ENCODE data around the gene DDX10. TPM values are rescaled to one million over a fixed set of nuclear protein-coding genes. Genes with fewer than 3 reads are reported as not detected.

Gene DDX10
- total and polyA plus RNA-seq, 2 experiments from 2014 or later, result 32.4 to 37.8 TPM

GRCh38 chr11:108628812-108629211 lies 36.1 kb upstream of the DDX10 start:
- TF ChIP-seq ETS1 (IDR thresholded peaks at IDR 0.05) (no peak), ZNF114 (CRISPR knock-in tag; IDR thresholded peaks at IDR 0.05) (no peak), EZH2phosphoT487 (IDR thresholded peaks at IDR 0.05; ENCODE audit: unreplicated experiment) (no peak), REST (IDR thresholded peaks at IDR 0.05; ENCODE audit: unreplicated experiment) (no peak), ZNF331 (CRISPR knock-in tag; IDR thresholded peaks at IDR 0.05; ENCODE audit: low read depth) (no peak), STAT1 (IDR thresholded peaks at IDR 0.05; ENCODE audit: unreplicated experiment) (no peak), JUNB (IDR thresholded peaks at IDR 0.05; ENCODE audit: unreplicated experiment) (no peak), ZNF462 (CRISPR knock-in tag; IDR thresholded peaks at IDR 0.05) (no peak), EZH2 (IDR thresholded peaks at IDR 0.05; ENCODE audit: low read depth, unreplicated experiment) (no peak), POLR2AphosphoS5 (IDR thresholded peaks at IDR 0.05; ENCODE audit: low read depth) (no peak), CREB1 (CRISPR knock-in tag; IDR thresholded peaks at IDR 0.05; ENCODE audit: low read depth) (no peak), CTCF (conservative IDR thresholded peaks at IDR 0.05; ENCODE audit: low read depth in 2 of 2) (no peak)
- no peak for DNase-seq (ENCODE audit: low spot score)
- Histone ChIP-seq H3K36me3 (ENCODE audit: insufficient read depth) (no peaks in the 10 kb centered on the region; the same call in 1 of the 2 replicates), H3K4me3 (no peak overlapping the region), H3F3A (replicated peaks; ENCODE audit: low read depth) (no peaks in the 10 kb centered on the region), H3K4me2 (no peak overlapping the region), H3K9me2 (ENCODE audit: insufficient read depth) (no peaks in the 10 kb centered on the region), H3K4me1 (ENCODE audit: insufficient read depth) (peaks cover 14% of the 10 kb centered on the region), H2AFZ (no peak overlapping the region), H4K20me1 (replicated peaks; ENCODE audit: insufficient read depth) (no peaks in the 10 kb centered on the region), H3K79me2 (replicated peaks; ENCODE audit: insufficient read depth) (no peaks in the 10 kb centered on the region), H3K27ac (ENCODE audit: low read depth) (no peak overlapping the region), H3K27me3 (ENCODE audit: insufficient read depth) (no peaks in the 10 kb centered on the region)
- Mint-ChIP-seq H3K4me1 (peaks cover 20% of the 10 kb centered on the region), H3K27ac (no peak overlapping the region), H3K27me3 (ENCODE audit: insufficient read depth, low read depth, poor library complexity) (no peaks in the 10 kb centered on the region), H3K36me3 (ENCODE audit: low read depth) (peaks cover 22% of the 10 kb centered on the region), H3K9me3 (peaks cover 24% of the 10 kb centered on the region), H3K4me3 (no peak overlapping the region)
- ATAC-seq, result no peak
